GM03348 (cell line): Measurements from ENCODE around the gene PHF21A.
A peak's percentile ranks its signal among the peaks of the same experiment; 100 is the strongest.

ENCODE experiments used
- DNase-seq: peaks from one replicate; pipeline ENCODE4 v3.0.0; 2012; ENCODE audit warnings: low spot score

The PHF21A gene

GRCh38 chr11:46075928-46076327 is 45.3 kb downstream of the PHF21A start:
- DNase-seq, result no peak

GRCh38 chr11:46075168-46075567 is 46.1 kb downstream of the PHF21A start:
- DNase-seq, result no peak

- DNase-seq, result no peak
These were observed 47.6 kb downstream of the PHF21A start for GRCh38 chr11:46073632-46074031.

GRCh38 chr11:46072172-46072964 is 48.9 kb downstream of the PHF21A start:
- DNase-seq, result no peak

GRCh38 chr11:46071091-46071490 is 50.2 kb downstream of the PHF21A start:
- DNase-seq, result no peak

GRCh38 chr11:46069595-46069994 is 51.7 kb downstream of the PHF21A start:
- no peak for DNase-seq

- no peak for DNase-seq
These were observed 54.9 kb downstream of the PHF21A start for GRCh38 chr11:46066335-46066734.

- no peak for DNase-seq
These were observed 55.6 kb downstream of the PHF21A start for GRCh38 chr11:46065681-46066080.

GRCh38 chr11:46064221-46064620 is 57.0 kb downstream of the PHF21A start:
- peak; percentile 51 for DNase-seq

GRCh38 chr11:46063138-46063537 is 58.1 kb downstream of the PHF21A start:
- DNase-seq, result no peak

- no peak for DNase-seq
These were observed 61.2 kb downstream of the PHF21A start for GRCh38 chr11:46060013-46060412.

GRCh38 chr11:46057489-46057888 is 63.8 kb downstream of the PHF21A start:
- no peak for DNase-seq

- peak; percentile 4 for DNase-seq
These were observed 65.9 kb downstream of the PHF21A start for GRCh38 chr11:46055371-46055770.

- DNase-seq, result no peak
These were observed 70.2 kb downstream of the PHF21A start for GRCh38 chr11:46051102-46051501.

- DNase-seq, result no peak
These were observed 70.6 kb downstream of the PHF21A start for GRCh38 chr11:46050662-46051061.

- peak; percentile 63 for DNase-seq
These were observed 71.2 kb downstream of the PHF21A start for GRCh38 chr11:46050003-46050461.

- no peak for DNase-seq
These were observed 71.8 kb downstream of the PHF21A start for GRCh38 chr11:46049325-46049897.

- no peak for DNase-seq
These were observed 73.1 kb downstream of the PHF21A start for GRCh38 chr11:46048198-46048597.

GRCh38 chr11:46047520-46047919 is 73.7 kb downstream of the PHF21A start:
- no peak for DNase-seq

- no peak for DNase-seq
These were observed 75.4 kb downstream of the PHF21A start for GRCh38 chr11:46045811-46046210.

- no peak for DNase-seq
These were observed 76.7 kb downstream of the PHF21A start for GRCh38 chr11:46044601-46045000.

- DNase-seq, result peak; percentile 36
These were observed 81.3 kb downstream of the PHF21A start for GRCh38 chr11:46039990-46040389.

- no peak for DNase-seq
These were observed 82.7 kb downstream of the PHF21A start for GRCh38 chr11:46038529-46038928.

- DNase-seq, result no peak
These were observed 84.3 kb downstream of the PHF21A start for GRCh38 chr11:46036969-46037368.
